ENCODE measurements around the gene TAGLN2. TPM values are rescaled to one million over a fixed set of nuclear protein-coding genes. Genes with fewer than 3 reads are reported as not detected.

The TAGLN2 gene
- total RNA-seq, 1 experiment from 2014 or later = 387 TPM

DNA sequence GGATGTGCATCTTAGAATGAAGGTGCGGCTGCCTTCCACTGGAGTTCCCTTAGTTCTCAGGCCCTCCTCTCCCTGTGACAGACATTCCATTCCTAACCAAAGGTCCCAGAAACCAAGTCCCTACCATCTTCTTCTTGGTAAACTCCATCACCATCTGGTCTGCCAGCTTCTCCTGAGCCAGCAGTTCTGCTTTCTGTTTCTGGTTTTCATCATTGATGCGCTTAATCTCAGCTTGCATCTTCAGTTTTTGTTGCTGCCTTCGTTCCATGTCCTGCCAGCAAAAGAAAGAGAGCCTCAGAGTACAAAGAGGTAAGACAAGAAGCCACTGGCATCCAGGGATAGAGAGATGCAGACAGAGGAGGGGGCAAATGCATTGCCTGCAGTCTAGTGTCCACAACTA is 44.9 kb downstream of the TAGLN2 start:
- Histone ChIP-seq H3K4me3 (ENCODE audit: insufficient read depth, low read depth, low read length) (no peak overlapping the region), H3K36me3 (replicated peaks; ENCODE audit: control insufficient read depth, insufficient read depth, low read length) (no peaks in the 10 kb centered on the region), H3K27me3 (ENCODE audit: control insufficient read depth, insufficient read depth, low read length) (peaks cover 1% of the 10 kb centered on the region; the same call in 1 of the 2 replicates)
- DNase-seq = no peak

DNA sequence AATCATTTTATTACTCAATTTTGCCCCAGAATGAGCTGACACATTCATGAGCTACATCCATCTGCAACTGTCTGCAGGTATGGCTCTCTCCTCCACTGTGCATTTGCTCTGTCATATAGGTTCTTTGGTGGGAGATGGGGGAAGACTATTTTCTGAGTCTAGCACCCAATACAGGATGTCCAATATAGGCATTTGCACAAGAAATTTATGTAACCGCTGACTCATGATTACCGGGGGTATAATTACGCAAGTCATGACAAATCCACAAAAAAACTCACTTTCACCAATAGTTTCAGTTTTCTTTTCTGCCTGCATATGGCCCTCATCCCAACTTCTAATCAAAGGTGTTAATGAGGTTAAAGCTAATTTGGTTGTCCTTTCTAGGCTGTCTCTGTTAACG is 45.3 kb downstream of the TAGLN2 start:
- Histone ChIP-seq H3K4me3 (ENCODE audit: insufficient read depth, low read depth, low read length) (no peak overlapping the region), H3K27me3 (ENCODE audit: control insufficient read depth, insufficient read depth, low read length) (peaks cover 1% of the 10 kb centered on the region; the same call in 1 of the 2 replicates), H3K36me3 (replicated peaks; ENCODE audit: control insufficient read depth, insufficient read depth, low read length) (no peaks in the 10 kb centered on the region)
- DNase-seq = no peak

DNA sequence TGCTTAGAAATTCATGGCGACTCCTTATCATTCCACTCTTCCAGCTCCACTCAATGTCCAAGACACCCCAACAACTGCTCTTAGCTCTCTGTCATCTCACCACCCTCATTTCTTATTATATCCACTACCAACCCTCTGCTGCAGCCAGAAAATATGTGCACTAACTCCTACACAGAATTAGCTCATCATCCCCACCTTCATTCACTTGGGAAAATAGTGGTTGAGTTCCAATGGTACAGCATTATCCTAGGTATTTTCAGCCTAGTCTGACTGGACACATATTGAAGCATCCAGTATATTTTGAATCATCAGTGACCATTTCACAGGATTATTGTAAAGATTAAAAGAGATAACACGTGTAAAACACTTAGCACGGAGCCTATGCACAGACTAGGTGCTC is 46.2 kb downstream of the TAGLN2 start:
- no peaks in the 10 kb centered on the region for H3K36me3 ChIP-seq (replicated peaks; ENCODE audit: control insufficient read depth, insufficient read depth, low read length)
- no peak for DNase-seq
- no peak overlapping the region for H3K4me3 ChIP-seq (ENCODE audit: insufficient read depth, low read depth, low read length)
- peaks cover 1% of the 10 kb centered on the region; the same call in 1 of the 2 replicates for H3K27me3 ChIP-seq (ENCODE audit: control insufficient read depth, insufficient read depth, low read length)

DNA sequence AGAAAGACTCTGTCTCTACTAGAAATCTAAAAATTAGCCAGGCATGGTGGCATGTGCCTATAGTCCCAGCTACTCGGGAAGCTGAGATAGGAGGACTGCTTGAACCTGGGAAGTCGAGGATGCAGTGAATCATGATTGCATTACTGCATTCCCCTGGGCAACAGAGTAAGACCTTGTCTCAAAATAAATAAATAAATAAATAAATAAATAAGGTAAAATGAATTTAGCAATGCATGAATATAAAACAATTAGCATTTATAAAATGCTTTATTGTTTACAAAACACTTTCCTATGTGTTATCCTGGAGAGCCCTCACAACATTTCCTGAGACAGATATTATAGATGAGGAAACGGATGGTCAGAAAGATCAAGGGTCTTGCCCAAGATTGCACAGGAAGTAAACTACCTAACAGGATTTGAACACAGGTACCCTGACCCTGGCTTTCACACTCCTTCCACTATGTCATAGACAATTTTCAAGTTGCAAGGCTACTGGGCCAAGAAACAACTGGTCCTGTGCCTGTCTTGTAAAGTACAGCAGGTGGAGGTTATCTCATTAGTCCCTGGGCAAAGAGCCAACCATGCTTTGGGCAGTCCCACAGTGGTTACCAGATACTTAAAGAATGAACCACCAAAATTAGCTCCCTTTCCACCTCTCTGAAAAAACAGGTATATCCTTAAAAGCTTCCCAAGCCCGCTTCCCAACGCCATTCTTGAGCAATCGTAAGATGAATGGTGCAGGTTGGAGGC is 47.4 kb downstream of the TAGLN2 start:
- DNase-seq = no peak

DNA sequence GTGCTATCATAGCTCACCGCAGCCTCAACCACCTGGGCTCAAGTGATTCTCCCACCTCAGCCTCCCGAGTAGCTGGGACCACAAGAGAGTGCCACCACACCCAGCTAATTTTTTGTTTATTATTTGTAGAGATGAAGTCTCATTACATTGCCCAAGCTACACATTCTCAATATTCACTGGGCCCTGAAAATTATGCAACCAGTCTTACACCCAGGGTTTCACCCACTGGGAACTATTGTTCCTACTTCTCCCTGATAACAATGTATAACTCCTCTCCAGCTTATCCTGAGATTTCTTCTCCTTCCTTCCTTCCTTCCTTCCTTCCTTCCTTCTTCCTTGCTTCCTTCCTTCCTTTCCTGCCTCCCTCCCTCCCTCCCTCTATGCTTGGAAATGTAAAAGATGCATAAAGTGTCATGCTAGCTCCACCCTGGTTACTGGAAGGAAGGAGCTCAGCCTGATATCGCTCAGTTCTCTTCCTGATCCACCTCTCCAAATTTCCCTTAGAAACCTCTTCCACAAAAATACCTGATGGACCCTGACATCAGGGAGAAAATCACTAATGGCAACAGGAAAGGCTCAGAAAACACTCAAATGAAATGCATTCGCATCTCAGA is 51.7 kb downstream of the TAGLN2 start:
- DNase-seq = no peak

More for the DNA sequence above, 47.4 kb downstream of the TAGLN2 start:
- Histone ChIP-seq H3K27me3 (ENCODE audit: control insufficient read depth, insufficient read depth, low read length) (peaks cover 1% of the 10 kb centered on the region; the same call in 1 of the 2 replicates), H3K36me3 (replicated peaks; ENCODE audit: control insufficient read depth, insufficient read depth, low read length) (no peaks in the 10 kb centered on the region), H3K4me3 (ENCODE audit: insufficient read depth, low read depth, low read length) (no peak overlapping the region)

DNA sequence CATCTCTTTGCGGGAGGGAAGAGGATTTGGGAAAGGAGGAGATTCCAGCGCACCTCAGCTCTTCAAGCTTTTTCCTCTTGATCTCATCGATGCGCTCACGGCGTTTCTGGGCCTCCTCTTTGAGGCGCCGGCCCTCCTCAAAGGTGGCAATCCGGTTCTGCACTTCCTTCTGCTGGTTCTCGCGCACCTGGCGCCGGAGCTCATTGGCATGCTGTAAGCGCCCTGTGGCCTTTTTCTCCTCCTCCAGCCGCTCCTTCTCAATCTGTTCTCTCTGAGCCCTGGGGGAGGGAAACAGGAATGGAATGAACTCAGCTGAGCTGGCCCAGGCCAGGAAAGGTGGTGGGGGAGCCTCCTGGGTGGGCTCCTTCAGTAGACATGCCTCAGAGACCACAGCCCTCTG is 52.4 kb downstream of the TAGLN2 start:
- no peak for DNase-seq
- no peaks in the 10 kb centered on the region for H3K36me3 ChIP-seq (replicated peaks; ENCODE audit: control insufficient read depth, insufficient read depth, low read length)
- peaks cover 1% of the 10 kb centered on the region; the same call in 1 of the 2 replicates for H3K27me3 ChIP-seq (ENCODE audit: control insufficient read depth, insufficient read depth, low read length)
- no peak overlapping the region for H3K4me3 ChIP-seq (ENCODE audit: insufficient read depth, low read depth, low read length)

More for the DNA sequence above, 51.7 kb downstream of the TAGLN2 start:
- Histone ChIP-seq H3K27me3 (ENCODE audit: control insufficient read depth, insufficient read depth, low read length) (peaks cover 1% of the 10 kb centered on the region; the same call in 1 of the 2 replicates), H3K4me3 (ENCODE audit: insufficient read depth, low read depth, low read length) (no peak overlapping the region), H3K36me3 (replicated peaks; ENCODE audit: control insufficient read depth, insufficient read depth, low read length) (no peaks in the 10 kb centered on the region)

DNA sequence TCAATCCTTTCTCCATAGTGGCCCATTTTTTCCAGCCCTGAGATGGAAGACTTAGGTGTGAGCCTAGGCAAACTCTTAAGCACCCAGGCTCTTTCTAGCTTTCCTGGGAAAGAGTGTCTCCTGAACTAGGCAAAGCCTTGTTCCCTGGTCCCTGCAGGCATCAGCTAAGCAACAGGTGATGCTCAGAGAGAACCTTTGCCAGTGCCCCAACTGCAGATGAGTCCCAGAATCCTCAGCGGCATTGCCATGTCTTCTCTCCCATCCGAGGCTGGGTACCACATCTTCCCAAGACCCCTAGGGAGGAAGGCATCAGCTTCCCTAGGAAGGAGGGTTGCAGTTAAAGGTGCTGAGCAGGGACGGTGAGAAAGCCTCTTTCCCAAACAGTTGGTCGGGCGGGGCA is 54.6 kb downstream of the TAGLN2 start:
- H3K27me3 ChIP-seq (ENCODE audit: control insufficient read depth, insufficient read depth, low read length) = no peaks in the 10 kb centered on the region; the same call in 1 of the 2 replicates
- no peaks in the 10 kb centered on the region for H3K36me3 ChIP-seq (replicated peaks; ENCODE audit: control insufficient read depth, insufficient read depth, low read length)
- H3K4me3 ChIP-seq (ENCODE audit: insufficient read depth, low read depth, low read length) = no peak overlapping the region
- no peak for DNase-seq

DNA sequence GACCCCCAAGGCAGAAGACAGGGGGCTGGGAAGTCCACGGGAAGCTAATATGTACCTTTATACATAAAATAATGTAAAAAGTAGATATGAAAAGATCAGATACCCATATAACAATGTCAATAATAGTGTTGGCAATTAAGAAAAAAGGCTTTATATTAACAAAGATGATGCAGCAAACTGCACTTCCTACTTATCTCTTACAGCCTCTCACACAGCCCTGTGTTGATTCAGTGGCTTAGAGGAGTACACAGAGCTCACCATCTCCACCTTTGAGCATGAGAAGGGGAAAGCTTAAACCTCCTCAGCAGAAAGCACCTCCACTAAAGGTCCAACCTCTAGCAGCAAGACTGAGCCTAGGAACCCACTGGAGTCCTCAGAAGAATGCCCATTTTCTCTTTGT is 55.7 kb downstream of the TAGLN2 start:
- DNase-seq = no peak
- no peak overlapping the region for H3K4me3 ChIP-seq (ENCODE audit: insufficient read depth, low read depth, low read length)
- H3K36me3 ChIP-seq (replicated peaks; ENCODE audit: control insufficient read depth, insufficient read depth, low read length) = no peaks in the 10 kb centered on the region
- no peaks in the 10 kb centered on the region; the same call in 1 of the 2 replicates for H3K27me3 ChIP-seq (ENCODE audit: control insufficient read depth, insufficient read depth, low read length)

DNA sequence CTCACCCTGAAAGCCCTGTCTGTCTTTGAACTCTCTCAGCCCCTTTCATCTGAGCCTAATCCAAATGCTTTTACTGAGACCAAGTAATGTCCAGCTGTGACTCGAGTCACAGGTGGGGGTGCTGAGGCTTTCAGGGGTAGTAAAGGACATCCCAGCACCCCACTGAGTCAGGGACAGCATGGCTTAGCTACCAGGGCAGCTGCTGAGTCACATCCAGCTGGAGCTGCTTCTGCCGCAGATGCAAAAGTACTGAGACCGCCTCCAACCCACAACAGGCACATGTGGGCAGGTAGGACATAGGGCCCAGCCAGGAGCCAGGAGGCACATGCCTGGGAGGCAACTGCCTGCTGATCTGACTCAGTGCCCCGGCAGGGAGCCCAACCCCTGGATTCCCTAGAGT is 56.1 kb downstream of the TAGLN2 start:
- Histone ChIP-seq H3K36me3 (replicated peaks; ENCODE audit: control insufficient read depth, insufficient read depth, low read length) (no peaks in the 10 kb centered on the region), H3K27me3 (ENCODE audit: control insufficient read depth, insufficient read depth, low read length) (no peaks in the 10 kb centered on the region; the same call in 1 of the 2 replicates), H3K4me3 (ENCODE audit: insufficient read depth, low read depth, low read length) (no peak overlapping the region)
- DNase-seq = no peak

DNA sequence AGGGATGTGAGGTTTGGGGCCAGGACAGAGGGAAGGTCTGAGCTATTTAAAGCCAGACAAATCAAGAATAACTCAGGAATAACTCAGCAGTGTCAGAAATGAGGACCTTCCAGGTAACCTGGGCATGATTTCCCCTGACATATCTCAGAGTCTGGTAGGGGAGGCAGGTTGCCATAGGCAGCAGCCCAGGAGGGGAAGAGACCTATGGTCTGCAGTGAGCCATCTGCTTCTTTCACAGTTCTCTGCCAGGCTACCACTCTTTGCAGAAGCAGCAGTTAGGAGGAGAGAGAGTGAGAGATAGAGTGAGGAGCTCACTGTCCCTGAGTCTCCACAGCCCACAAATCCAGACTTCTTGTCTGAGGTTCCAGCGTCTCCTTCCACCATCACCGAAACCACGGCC is 56.5 kb downstream of the TAGLN2 start:
- no peak for DNase-seq
- no peaks in the 10 kb centered on the region; the same call in 1 of the 2 replicates for H3K27me3 ChIP-seq (ENCODE audit: control insufficient read depth, insufficient read depth, low read length)
- no peaks in the 10 kb centered on the region for H3K36me3 ChIP-seq (replicated peaks; ENCODE audit: control insufficient read depth, insufficient read depth, low read length)
- H3K4me3 ChIP-seq (ENCODE audit: insufficient read depth, low read depth, low read length) = no peak overlapping the region

Other genes with a start within 250 kb of the TAGLN2 start
- gene CRP, start 210.9 kb downstream of the TAGLN2 start, total RNA-seq (2014; rRNA removed; shearing (Covaris generic)) = not detected in 2 replicates
- 74.9 and 81.6 TPM in 2 replicates for gene DUSP23, start 144.5 kb downstream of the TAGLN2 start, total RNA-seq (2014; rRNA removed; shearing (Covaris generic))
- not detected in 2 replicates for gene FCRL6, start 123.1 kb downstream of the TAGLN2 start, total RNA-seq (2014; rRNA removed; shearing (Covaris generic))
- not detected in 2 replicates for gene SLAMF8, start 98.6 kb downstream of the TAGLN2 start, total RNA-seq (2014; rRNA removed; shearing (Covaris generic))
- gene VSIG8, start 62.9 kb downstream of the TAGLN2 start, total RNA-seq (2014; rRNA removed; shearing (Covaris generic)) = not detected in 2 replicates
- 0.17 and 1.6 TPM in 2 replicates for gene CFAP45, start 25.3 kb downstream of the TAGLN2 start, total RNA-seq (2014; rRNA removed; shearing (Covaris generic))
- gene IGSF9, start 20.1 kb upstream of the TAGLN2 start, total RNA-seq (2014; rRNA removed; shearing (Covaris generic)) = 4.4 and 6.1 TPM in 2 replicates
- not detected in 2 replicates for gene SLAMF9, start 28.7 kb upstream of the TAGLN2 start, total RNA-seq (2014; rRNA removed; shearing (Covaris generic))
- 2.6 and 3.0 TPM in 2 replicates for gene PIGM, start 106.5 kb upstream of the TAGLN2 start, total RNA-seq (2014; rRNA removed; shearing (Covaris generic))
- 0.07 TPM in 1 of 2 replicates, not detected in the other for gene KCNJ10, start 144.7 kb upstream of the TAGLN2 start, total RNA-seq (2014; rRNA removed; shearing (Covaris generic))
- 0.07 TPM in 1 of 2 replicates, not detected in the other for gene KCNJ9, start 156.0 kb upstream of the TAGLN2 start, total RNA-seq (2014; rRNA removed; shearing (Covaris generic))
- 89.5 and 92.6 TPM in 2 replicates for gene IGSF8, start 173.1 kb upstream of the TAGLN2 start, total RNA-seq (2014; rRNA removed; shearing (Covaris generic))
- 14.5 and 25.0 TPM in 2 replicates for gene ATP1A2, start 190.3 kb upstream of the TAGLN2 start, total RNA-seq (2014; rRNA removed; shearing (Covaris generic))
- 0.73 and 0.74 TPM in 2 replicates for gene ATP1A4, start 226.1 kb upstream of the TAGLN2 start, total RNA-seq (2014; rRNA removed; shearing (Covaris generic))

Measured in H7 (cell line).